ENCODE results near the gene MTMR11. TPM values are rescaled to one million over a fixed set of nuclear protein-coding genes. Genes with fewer than 3 reads are reported as not detected.

MTMR11 gene
- total RNA-seq, 2 experiments from 2014 or later, result 0.49 to 0.70 TPM

DNA sequence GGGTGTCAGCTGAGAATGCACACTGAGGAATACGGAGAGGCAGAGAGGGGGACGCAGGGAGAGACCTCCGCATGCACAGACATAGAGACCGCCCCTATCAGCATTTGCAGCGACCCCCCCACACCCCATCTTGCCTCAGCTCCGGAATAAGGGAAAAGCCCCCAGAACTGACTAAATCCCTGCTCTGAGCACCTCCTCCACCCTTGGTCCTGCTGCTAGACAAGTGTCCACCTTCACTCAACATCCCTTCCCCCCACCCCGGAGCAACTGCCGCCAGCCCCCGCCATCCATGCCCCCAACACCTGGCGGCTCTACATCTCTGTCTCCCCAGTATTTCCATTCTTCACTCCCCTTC is 19.8 kb downstream of the MTMR11 start:
- Histone ChIP-seq H3K9me3 (ENCODE audit: control insufficient read depth in 1 of 2, insufficient read depth in 1 of 2, low read length in 2 of 2) (no peaks in the 10 kb centered on the region), H3K4me1 (ENCODE audit: insufficient read depth, low read length) (peaks cover 26% of the 10 kb centered on the region), H3K27ac (ENCODE audit: low read depth in 1 of 2, low read length in 2 of 2) (no peak overlapping the region), H3K27me3 (ENCODE audit: control insufficient read depth in 1 of 2, insufficient read depth in 2 of 2, low read length in 2 of 2) (no peaks in the 10 kb centered on the region), H3K36me3 (ENCODE audit: insufficient read depth, low read length) (peaks cover under 1% of the 10 kb centered on the region), H3K4me3 (ENCODE audit: low read length) (peak overlapping the region; percentile 72)
- DNase-seq (no peak), ATAC-seq (ENCODE audit: poor library complexity) (no peak)
- intact Hi-C loops (cut with DNase I, micrococcal nuclease), result no loop called here
- POLR2A ChIA-PET, result interaction anchor here (1.2 to 4.2 kb wide), 3 partner anchors 11 to 30 kb away, joined by 6 to 47 read pairs (median 8); partner anchors contain the start of genes BOLA1 and SF3B4
- no peak overlapping the region for H3K27ac Mint-ChIP-seq
- H3K27me3 Mint-ChIP-seq, result no peaks in the 10 kb centered on the region
- CTCF ChIA-PET, result no interaction called here
- H3K4me1 Mint-ChIP-seq (ENCODE audit: low read depth), result peaks cover 43% of the 10 kb centered on the region
- H3K9me3 Mint-ChIP-seq, result no peaks in the 10 kb centered on the region
- H3K36me3 Mint-ChIP-seq (ENCODE audit: low read depth), result peaks cover 5% of the 10 kb centered on the region
- TF ChIP-seq, protein P1, sequence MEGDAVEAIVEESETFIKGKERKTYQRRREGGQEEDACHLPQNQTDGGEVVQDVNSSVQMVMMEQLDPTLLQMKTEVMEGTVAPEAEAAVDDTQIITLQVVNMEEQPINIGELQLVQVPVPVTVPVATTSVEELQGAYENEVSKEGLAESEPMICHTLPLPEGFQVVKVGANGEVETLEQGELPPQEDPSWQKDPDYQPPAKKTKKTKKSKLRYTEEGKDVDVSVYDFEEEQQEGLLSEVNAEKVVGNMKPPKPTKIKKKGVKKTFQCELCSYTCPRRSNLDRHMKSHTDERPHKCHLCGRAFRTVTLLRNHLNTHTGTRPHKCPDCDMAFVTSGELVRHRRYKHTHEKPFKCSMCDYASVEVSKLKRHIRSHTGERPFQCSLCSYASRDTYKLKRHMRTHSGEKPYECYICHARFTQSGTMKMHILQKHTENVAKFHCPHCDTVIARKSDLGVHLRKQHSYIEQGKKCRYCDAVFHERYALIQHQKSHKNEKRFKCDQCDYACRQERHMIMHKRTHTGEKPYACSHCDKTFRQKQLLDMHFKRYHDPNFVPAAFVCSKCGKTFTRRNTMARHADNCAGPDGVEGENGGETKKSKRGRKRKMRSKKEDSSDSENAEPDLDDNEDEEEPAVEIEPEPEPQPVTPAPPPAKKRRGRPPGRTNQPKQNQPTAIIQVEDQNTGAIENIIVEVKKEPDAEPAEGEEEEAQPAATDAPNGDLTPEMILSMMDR (IDR thresholded peaks at IDR 0.05), result no peak
- peak overlapping the region; percentile 88 for H3K4me3 Mint-ChIP-seq

DNA sequence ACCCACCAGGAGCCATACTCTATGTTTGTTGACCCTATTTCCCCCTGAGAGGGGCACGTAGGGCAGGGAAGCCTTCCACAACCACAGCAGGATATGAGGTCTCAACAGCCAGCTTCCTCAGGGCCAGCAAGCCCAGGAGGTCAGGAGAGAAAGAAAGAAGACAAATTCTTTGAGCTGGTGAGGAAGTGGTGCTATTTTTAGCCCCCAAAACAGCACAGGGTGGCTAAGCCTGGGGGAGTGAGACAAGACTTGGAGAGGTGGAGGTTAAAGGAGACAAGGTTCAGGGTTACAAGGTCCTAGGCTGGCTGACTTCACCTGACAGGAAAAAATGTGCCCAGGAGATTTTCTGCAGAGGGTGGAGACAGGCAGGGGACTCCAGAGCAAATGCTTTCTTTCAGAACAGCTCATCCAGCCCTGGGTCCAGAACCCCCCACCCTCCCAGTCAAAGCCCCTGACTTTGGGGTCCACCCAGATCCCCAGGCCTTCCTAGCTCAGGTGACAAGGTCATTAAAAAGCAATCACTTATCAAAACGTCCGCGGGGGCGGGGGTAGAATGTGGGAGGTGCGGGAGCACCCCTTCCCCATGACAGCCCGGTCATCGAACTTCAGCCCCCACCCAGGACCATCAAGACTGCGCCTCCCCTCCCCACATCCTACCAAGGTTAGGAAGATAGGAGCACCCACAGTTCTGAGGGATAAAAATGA is 20.3 kb downstream of the MTMR11 start:
- H3K27me3 ChIP-seq (ENCODE audit: control insufficient read depth in 1 of 2, insufficient read depth in 2 of 2, low read length in 2 of 2), result no peaks in the 10 kb centered on the region
- H3K27ac ChIP-seq (ENCODE audit: low read depth in 1 of 2, low read length in 2 of 2), result no peak overlapping the region
- CTCF ChIA-PET, result no interaction called here
- DNase-seq (no peak), ATAC-seq (ENCODE audit: poor library complexity) (peak; percentile 9)
- peak overlapping the region; percentile 88 for H3K4me3 Mint-ChIP-seq
- no peaks in the 10 kb centered on the region for H3K9me3 ChIP-seq (ENCODE audit: control insufficient read depth in 1 of 2, insufficient read depth in 1 of 2, low read length in 2 of 2)
- H3K27ac Mint-ChIP-seq, result no peak overlapping the region
- POLR2A ChIA-PET, result interaction anchor here (0.7 to 4.2 kb wide), 6 partner anchors 8 to 73 kb away, joined by 3 to 47 read pairs (median 5); partner anchors contain the start of genes BOLA1 and SF3B4
- H3K4me1 Mint-ChIP-seq (ENCODE audit: low read depth), result peaks cover 43% of the 10 kb centered on the region
- no peaks in the 10 kb centered on the region for H3K36me3 ChIP-seq (ENCODE audit: insufficient read depth, low read length)
- H3K4me1 ChIP-seq (ENCODE audit: insufficient read depth, low read length), result peaks cover 26% of the 10 kb centered on the region
- H3K9me3 Mint-ChIP-seq, result no peaks in the 10 kb centered on the region
- TF ChIP-seq, protein P1 (IDR thresholded peaks at IDR 0.05), result no peak
- H3K4me3 ChIP-seq (ENCODE audit: low read length), result peak overlapping the region; percentile 72
- peaks cover under 1% of the 10 kb centered on the region for H3K36me3 Mint-ChIP-seq (ENCODE audit: low read depth)
- intact Hi-C loops (cut with DNase I, micrococcal nuclease), result no loop called here
- H3K27me3 Mint-ChIP-seq, result no peaks in the 10 kb centered on the region

DNA sequence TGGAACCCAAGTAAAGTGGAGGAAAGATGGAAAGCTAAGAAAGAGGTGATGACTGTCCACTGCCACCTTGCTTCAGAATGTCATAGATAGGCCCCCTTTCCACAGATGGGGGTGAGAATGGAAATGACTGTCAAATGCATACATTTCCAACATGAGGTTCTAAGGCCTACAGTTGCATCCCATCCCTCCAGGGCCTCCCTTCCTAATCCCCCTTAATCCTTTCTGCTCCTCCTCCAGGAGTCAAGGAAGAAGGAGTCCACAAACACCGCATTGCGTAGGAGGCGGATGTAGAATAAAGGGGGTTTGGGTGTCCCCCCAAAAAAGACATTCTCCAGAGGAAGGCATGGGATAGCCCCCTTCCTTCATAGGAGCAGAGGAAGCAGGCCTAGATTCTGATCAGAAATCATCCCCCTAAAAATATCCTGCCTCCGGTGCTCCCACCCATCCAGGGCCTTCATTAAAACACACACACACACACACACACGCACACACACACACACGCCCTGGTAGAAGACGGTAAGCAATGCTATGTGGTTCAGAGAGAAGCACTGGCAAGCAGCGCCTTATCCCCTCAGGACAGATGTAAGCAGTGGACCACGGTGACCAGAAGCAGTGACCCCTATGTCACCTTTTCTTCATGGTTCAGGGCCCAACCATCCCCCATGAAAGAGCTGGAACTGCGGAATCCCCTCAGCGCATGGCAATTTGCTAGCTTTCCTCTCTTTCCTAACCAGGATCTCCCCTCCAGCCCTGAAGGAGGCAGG is 21.1 kb downstream of the MTMR11 start:
- H3K4me3 ChIP-seq (ENCODE audit: low read length), result no peak overlapping the region
- TF ChIP-seq, protein P1 (IDR thresholded peaks at IDR 0.05), result no peak
- Mint-ChIP-seq H3K36me3 (ENCODE audit: low read depth) (no peaks in the 10 kb centered on the region), H3K4me3 (peak overlapping the region; percentile 88), H3K27me3 (no peaks in the 10 kb centered on the region), H3K9me3 (no peaks in the 10 kb centered on the region), H3K4me1 (ENCODE audit: low read depth) (peaks cover 43% of the 10 kb centered on the region), H3K27ac (no peak overlapping the region)
- no peak for ATAC-seq (ENCODE audit: poor library complexity)
- ChIA-PET CTCF (interaction anchor here (0.9 kb wide), 1 partner anchor 27 kb away, joined by 3 read pairs; no protein-coding TSS in a partner anchor), POLR2A (interaction anchor here (0.7 to 4.2 kb wide), 7 partner anchors 9 to 72 kb away, joined by 3 to 47 read pairs (median 4); partner anchors contain the start of genes BOLA1 and SF3B4)
- DNase-seq, result no peak
- no peak overlapping the region for H3K27ac ChIP-seq (ENCODE audit: low read depth in 1 of 2, low read length in 2 of 2)
- H3K4me1 ChIP-seq (ENCODE audit: insufficient read depth, low read length), result peaks cover 26% of the 10 kb centered on the region
- intact Hi-C loops (cut with DNase I, micrococcal nuclease), result no loop called here
- no peaks in the 10 kb centered on the region for H3K9me3 ChIP-seq (ENCODE audit: control insufficient read depth in 1 of 2, insufficient read depth in 1 of 2, low read length in 2 of 2)
- no peaks in the 10 kb centered on the region for H3K27me3 ChIP-seq (ENCODE audit: control insufficient read depth in 1 of 2, insufficient read depth in 2 of 2, low read length in 2 of 2)
- H3K36me3 ChIP-seq (ENCODE audit: insufficient read depth, low read length), result no peaks in the 10 kb centered on the region

All from CD4-positive, alpha-beta T cell (primary cell).